Pancreas (tissue), 10 donors: ENCODE data around the gene TLL2. TPM values are rescaled to one million over a fixed set of nuclear protein-coding genes. Genes with fewer than 3 reads are reported as not detected.
"Not testable (repeated sequence)": the region's sequence is repeated elsewhere in the genome, so short reads cannot be mapped to it uniquely, and the experiment has no call there.

Source experiments
- ATAC-seq, 4 donors: fragments of 200-7000 bp; cut with Tn5 transposase; one replicate each; pipeline versions ENCODE4 v1.8.0 to v1.9.1; 2020; ENCODE audit warnings: mild to moderate bottlenecking in 4 of 4, moderate library complexity in 4 of 4
- DNase-seq, 6 donors: peaks; one replicate each; pipeline ENCODE4 v3.0.0-alpha.2; 2020
- FAIRE-seq: peaks from 2 replicates; lab custom pipeline; 2012; peaks lifted over from hg19 to GRCh38; lab: Jason Lieb, UNC
- H3K27ac ChIP-seq, 4 donors: fragments of 200-600 bp; sonication (generic); 1 replicate in 3 of 4; 2 replicates in 1 of 4; pipeline versions ENCODE4 v1.5.0 to v1.8.0; 2020
- H3K27me3 ChIP-seq, 4 donors: fragments of 200-600 bp; one replicate each; pipeline ENCODE4 v1.8.0; 2021
- H3K36me3 ChIP-seq, 3 donors: fragments of 200-600 bp; sonication (generic) in 1 of 3; one replicate each; pipeline versions ENCODE4 v1.5.0 to v1.8.0; 2020 to 2021
- H3K4me1 ChIP-seq, 3 donors: fragments of 200-600 bp; one replicate each; pipeline ENCODE4 v1.8.0; 2021
- H3K4me3 ChIP-seq, 4 donors: fragments of 200-600 bp; sonication (generic) in 2 of 4; one replicate each; pipeline versions ENCODE4 v1.5.0 to v1.8.0; 2020 to 2021
- H3K9me3 ChIP-seq, 4 donors: fragments of 200-600 bp; one replicate each; pipeline ENCODE4 v1.8.0; 2021
- WGBS, 2 donors: extraction: QIAGEN DNeasy Blood & Tissue Kit; methylation state at CpG; one replicate each; pipeline ENCODE4 v1.1.7; 2013; 5-methylcytosine and 5-hydroxymethylcytosine counted together
- intact Hi-C, 3 donors: fragments of 100-400 bp; cut with DNase I; formaldehyde crosslinking; loops; one replicate each; pipeline versions ENCODE4 v1.11.1 to v1.14.2; 2022
- polyA plus RNA-seq, 2 donors: library from polyadenylated mRNA; stranded (reverse); fragments of 200-250 nt; gene quantifications; one replicate each; pipeline ENCODE4 v1.2.3, GENCODE V29; 2013
- total RNA-seq, 6 donors: library from RNA; stranded (reverse); fragmentation: NEBNext Ultra II Directional in 4 of 6; extraction: Animal tissue kit (Norgen Biotek cat#: 25700) in 4 of 6; gene quantifications; one replicate each; pipeline versions ENCODE4 v1.2.1 to v1.2.4, GENCODE V29; 2021 to 2023
- TF ChIP-seq, protein P1 (sequence below), 4 donors: fragments of 200-600 bp; sonication (generic) in 3 of 4; IDR thresholded peaks; one replicate each; pipeline versions ENCODE4 v1.5.0 to v1.8.0; 2021; ENCODE audit warnings: antibody characterized with exemption in 4 of 4
- donor health status: healthy with polysubstance abuse.
- donor health status: DM: no; HTN: no; CAD: no; lungs with moderate emphysema.
- donor health status: DM: no; HTN: no; CAD: no.
- donor health status: control.
- donor health status: control.
- donor health status: Bipolar disorder and iron deficiency.
- donor health status: DM: yes; HTN: yes; CAD: no.
- donor health status: DM: no; HTN: no; CAD: no.
- donor health status: DM: no; HTN: no; CAD: no.
- donor health status: DM: yes; HTN: yes; CAD: no.

The TLL2 gene
- total and polyA plus RNA-seq, 8 donors = 0.14 to 0.97 (median 0.27) TPM

DNA sequence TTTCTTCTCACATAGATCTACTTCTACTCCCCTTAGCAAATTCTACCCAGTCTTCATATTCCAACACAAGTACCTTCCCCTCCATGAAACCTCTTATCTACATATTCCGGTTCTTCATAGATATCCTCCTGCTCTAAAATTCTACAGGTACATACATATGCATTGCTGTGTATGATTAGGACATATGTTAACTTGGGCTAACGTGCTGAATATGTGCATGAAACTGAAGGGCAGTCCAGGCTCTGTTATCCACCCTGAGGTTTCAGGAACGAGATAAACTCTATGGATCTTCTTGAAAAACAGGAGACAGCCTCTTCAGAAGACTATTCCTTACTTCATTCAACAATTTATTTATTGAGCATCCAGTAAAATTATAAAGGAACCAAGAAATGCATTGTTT is 41.6 kb upstream of the TLL2 start:
- ATAC-seq = no peak

DNA sequence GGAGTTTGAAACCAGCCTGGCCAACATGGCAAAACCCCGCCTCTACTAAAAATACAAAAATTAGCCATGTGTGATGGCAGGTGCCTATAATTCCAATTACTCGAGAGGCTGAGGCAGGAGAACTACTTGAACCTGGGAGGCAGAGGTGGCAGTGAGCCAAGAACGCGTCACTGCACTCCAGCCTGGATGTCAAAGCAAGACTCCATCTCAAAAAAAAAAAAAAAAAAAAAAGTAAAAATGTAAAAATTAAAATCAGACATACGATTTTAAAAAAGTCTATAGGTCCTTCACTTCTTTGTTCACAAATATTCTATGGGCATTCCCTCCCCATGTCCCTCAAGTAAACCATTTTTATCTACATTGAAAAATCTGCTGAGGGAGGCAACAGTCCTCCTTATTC is 34.9 kb upstream of the TLL2 start:
- WGBS, 2 donors = 66 to 72% methylated on average over 5 of the region's 5 CpGs
- intact Hi-C loops = no loop called here
- TF ChIP-seq, protein P1, sequence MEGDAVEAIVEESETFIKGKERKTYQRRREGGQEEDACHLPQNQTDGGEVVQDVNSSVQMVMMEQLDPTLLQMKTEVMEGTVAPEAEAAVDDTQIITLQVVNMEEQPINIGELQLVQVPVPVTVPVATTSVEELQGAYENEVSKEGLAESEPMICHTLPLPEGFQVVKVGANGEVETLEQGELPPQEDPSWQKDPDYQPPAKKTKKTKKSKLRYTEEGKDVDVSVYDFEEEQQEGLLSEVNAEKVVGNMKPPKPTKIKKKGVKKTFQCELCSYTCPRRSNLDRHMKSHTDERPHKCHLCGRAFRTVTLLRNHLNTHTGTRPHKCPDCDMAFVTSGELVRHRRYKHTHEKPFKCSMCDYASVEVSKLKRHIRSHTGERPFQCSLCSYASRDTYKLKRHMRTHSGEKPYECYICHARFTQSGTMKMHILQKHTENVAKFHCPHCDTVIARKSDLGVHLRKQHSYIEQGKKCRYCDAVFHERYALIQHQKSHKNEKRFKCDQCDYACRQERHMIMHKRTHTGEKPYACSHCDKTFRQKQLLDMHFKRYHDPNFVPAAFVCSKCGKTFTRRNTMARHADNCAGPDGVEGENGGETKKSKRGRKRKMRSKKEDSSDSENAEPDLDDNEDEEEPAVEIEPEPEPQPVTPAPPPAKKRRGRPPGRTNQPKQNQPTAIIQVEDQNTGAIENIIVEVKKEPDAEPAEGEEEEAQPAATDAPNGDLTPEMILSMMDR (IDR thresholded peaks at IDR 0.05) = no peak
- FAIRE-seq (no peak), DNase-seq (peak in 4 of 6 donors; percentile 49 to 70 (median 60)), ATAC-seq (peak in 1 of 4 donors; percentile 40)
- H3K27me3 ChIP-seq = no peaks in the 10 kb centered on the region
- no peak overlapping the region for H3K27ac ChIP-seq
- no peak overlapping the region for H3K4me3 ChIP-seq
- peaks cover 0 to 36% (median 0%) of the 10 kb centered on the region in 3 donors for H3K36me3 ChIP-seq
- no peaks in the 10 kb centered on the region for H3K4me1 ChIP-seq
- H3K9me3 ChIP-seq = no peaks in the 10 kb centered on the region

More for the DNA sequence above, 41.6 kb upstream of the TLL2 start:
- Histone ChIP-seq H3K9me3 (no peaks in the 10 kb centered on the region), H3K4me1 (peaks cover 0 to 4% (median 0%) of the 10 kb centered on the region in 3 donors), H3K27me3 (no peaks in the 10 kb centered on the region), H3K27ac (no peak overlapping the region), H3K4me3 (no peak overlapping the region), H3K36me3 (peaks cover 0 to 18% (median 4%) of the 10 kb centered on the region in 3 donors)
- WGBS, 2 donors = 79 to 84% methylated on average over 3 of the region's 3 CpGs
- no peak for DNase-seq
- FAIRE-seq = no peak
- intact Hi-C loops = no loop called here
- TF ChIP-seq, protein P1 (IDR thresholded peaks at IDR 0.05) = no peak

DNA sequence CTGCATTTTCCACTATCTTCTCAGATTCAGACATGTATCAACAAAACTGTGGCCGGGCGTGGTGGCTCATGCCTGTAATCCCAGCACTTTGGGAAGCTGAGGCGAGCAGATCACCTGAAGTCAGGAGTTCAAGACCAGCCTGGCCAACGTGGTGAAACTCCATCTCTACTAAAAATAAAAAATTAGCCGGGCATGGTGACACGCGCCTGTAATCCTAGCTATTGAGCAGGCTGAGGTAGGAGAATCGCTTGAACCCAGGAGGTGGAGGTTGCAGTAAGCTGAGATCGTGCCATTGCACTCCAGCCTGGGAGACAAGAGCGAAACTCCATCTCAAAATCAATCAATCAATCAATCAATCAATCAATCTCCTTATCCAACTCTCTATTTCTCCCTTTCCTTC is 31.8 kb upstream of the TLL2 start:
- H3K36me3 ChIP-seq = peaks cover 0 to 42% (median 0%) of the 10 kb centered on the region in 3 donors
- DNase-seq, H3K27me3 ChIP-seq, FAIRE-seq, ATAC-seq, H3K4me1 ChIP-seq, intact Hi-C loops, H3K4me3 ChIP-seq, H3K9me3 ChIP-seq, H3K27ac ChIP-seq: not testable (repeated sequence)
- WGBS, 2 donors = 91 to 93% methylated on average over 10 of the region's 10 CpGs

DNA sequence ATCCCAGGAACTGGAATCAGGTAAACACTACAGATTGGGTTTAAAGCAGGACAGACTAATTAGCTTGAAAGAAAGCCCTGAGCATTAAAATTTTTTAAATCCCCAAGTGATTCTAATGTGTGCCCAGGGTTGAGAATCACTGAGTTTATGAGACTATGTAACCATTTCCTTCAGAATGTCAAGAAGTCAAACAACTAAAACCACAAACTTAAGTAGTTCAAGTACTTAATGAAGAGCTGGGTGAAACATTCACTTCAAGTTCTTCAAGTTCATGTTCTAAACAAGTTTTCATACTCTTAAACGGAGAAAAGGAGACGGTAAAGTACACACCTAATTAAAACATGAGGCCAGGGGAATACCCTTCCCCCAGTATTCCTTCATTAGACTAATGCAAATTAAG is 28.2 kb upstream of the TLL2 start:
- Histone ChIP-seq H3K36me3 (peaks cover 0 to 21% (median 0%) of the 10 kb centered on the region in 3 donors), H3K27me3 (no peaks in the 10 kb centered on the region), H3K27ac (no peak overlapping the region), H3K4me1 (no peaks in the 10 kb centered on the region), H3K4me3 (no peak overlapping the region), H3K9me3 (no peaks in the 10 kb centered on the region)
- intact Hi-C loops = no loop called here
- no peak for DNase-seq
- FAIRE-seq = no peak
- no peak for ATAC-seq
- TF ChIP-seq, protein P1 (IDR thresholded peaks at IDR 0.05) = no peak
- 92 to 94% methylated on average over 2 of the region's 2 CpGs for WGBS, 2 donors

DNA sequence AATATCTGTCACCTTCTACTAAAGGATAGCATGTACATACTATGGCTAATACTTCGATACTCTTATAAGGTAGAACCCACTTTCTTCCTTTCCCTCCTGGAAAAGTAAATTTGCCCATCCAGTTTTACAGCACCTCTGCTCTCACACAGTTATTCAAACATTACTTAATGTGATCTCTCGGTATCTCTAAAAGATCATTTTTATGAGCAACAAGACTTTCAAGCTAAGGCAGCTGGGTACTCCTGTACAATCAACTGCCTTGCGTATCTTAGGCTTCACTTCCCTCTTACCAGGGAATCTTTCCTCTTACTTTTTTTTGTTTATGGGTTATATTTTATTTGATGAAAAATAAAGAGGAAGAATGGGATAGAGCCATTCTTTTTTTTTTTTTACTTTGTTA is 26.5 kb upstream of the TLL2 start:
- H3K27me3 ChIP-seq = no peaks in the 10 kb centered on the region
- WGBS, 2 donors = 92 to 95% methylated on average over 3 of the region's 3 CpGs
- no peaks in the 10 kb centered on the region for H3K4me1 ChIP-seq
- intact Hi-C loops = no loop called here
- H3K4me3 ChIP-seq = no peak overlapping the region
- FAIRE-seq (no peak), DNase-seq (no peak), ATAC-seq (no peak)
- H3K36me3 ChIP-seq = peaks cover 0 to 20% (median 0%) of the 10 kb centered on the region in 3 donors
- H3K27ac ChIP-seq = no peak overlapping the region
- H3K9me3 ChIP-seq = no peaks in the 10 kb centered on the region
- TF ChIP-seq, protein P1 (IDR thresholded peaks at IDR 0.05) = no peak
